ENCODE results near the gene CARF. TPM values are rescaled to one million over a fixed set of nuclear protein-coding genes. Genes with fewer than 3 reads are reported as not detected.

Gene CARF, protein sequence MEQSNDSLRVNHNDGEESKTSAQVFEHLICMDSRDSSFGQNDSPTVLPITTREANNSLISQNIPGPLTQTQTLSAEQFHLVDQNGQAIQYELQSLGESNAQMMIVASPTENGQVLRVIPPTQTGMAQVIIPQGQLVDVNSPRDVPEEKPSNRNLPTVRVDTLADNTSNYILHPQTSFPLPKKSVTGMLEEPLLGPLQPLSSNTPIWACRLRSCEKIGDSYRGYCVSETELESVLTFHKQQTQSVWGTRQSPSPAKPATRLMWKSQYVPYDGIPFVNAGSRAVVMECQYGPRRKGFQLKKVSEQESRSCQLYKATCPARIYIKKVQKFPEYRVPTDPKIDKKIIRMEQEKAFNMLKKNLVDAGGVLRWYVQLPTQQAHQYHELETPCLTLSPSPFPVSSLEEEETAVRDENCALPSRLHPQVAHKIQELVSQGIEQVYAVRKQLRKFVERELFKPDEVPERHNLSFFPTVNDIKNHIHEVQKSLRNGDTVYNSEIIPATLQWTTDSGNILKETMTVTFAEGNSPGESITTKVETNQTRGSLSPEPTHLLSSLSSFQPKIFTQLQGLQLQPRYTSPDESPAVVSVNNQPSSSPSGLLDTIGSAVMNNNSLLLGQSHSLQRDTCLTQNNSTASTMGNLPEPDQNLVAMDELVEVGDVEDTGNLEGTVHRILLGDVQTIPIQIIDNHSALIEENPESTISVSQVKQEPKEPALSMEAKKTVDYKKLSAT
- polyA plus RNA-seq (2012; rRNA removed): 4.6 and 8.3 TPM in 2 replicates
- polyA plus RNA-seq (2012; cell fraction: cytosol; rRNA removed): 5.1 and 5.9 TPM in 2 replicates
- polyA plus RNA-seq (2012; cell fraction: nucleus; rRNA removed): 9.4 and 21.3 TPM in 2 replicates

DNA sequence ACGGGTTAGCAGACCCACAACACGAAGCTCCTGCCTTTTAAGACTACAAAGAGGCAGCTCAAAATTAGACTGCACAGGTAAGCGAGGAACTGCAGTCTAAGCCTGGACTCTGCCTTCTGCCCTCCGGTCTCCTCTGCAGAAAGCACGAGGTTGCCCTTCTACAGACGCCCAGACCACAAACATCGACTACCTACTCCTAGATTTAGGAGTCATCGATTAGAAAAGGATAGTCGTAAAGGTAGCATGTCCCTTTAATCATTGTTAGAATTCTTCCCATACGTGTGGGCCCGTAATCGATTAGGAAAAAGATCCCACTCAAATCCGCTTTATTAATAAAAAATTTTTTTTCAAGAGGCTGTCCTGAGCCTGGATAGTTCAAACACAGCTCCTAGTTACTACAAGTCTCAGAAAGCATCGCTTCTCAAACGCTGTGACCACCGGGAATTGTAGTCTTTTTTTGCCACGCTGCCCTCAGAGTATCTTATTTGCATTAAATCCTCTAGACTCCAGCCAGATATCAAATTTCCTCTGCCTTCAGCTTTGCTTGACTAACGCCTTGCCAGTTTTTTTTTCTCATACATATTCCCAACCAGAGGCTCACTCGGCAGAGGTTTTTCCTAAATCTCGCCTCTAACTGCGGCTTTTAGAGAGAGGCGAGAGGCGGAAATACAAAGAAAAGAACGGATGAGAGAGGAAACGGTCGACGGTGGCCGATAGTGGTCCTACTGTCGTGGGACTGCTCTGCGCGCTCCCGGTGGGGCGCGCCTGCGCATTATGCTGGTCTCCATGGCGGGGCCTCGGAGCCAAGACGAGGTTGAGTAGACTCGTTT lies at the start of gene CARF, which contains the start of gene WDR12:
CARF (plus strand) TSS at position 764 of the 830 bp plus-strand sequence. CDS start 29,628 bp downstream, outside the sequence.
WDR12 (minus strand) TSS at position 162 of the 830 bp plus-strand sequence. CDS start 197 bp downstream, outside the sequence.
- Histone ChIP-seq H4K20me1 (ENCODE audit: insufficient read depth) (no peaks in the 10 kb centered on the region), H3K9ac (peak within 1 kb of the TSS; percentile 92), H3K79me2 (ENCODE audit: insufficient read depth) (peaks cover 58% of the 10 kb centered on the region), H3F3A (replicated peaks; ENCODE audit: insufficient read depth) (peaks cover 10% of the 10 kb centered on the region), H3K4me1 (ENCODE audit: control insufficient read depth in 1 of 2, insufficient read depth in 2 of 2, low read depth in 1 of 2, low read length in 1 of 2) (peaks cover 0 to 5% of the 10 kb centered on the region in 2 experiments; a peak in 3 of 4 replicates), H3K9me2 (no peaks in the 10 kb centered on the region), H2AFZ (ENCODE audit: low read depth) (peak within 1 kb of the TSS; percentile 96), H3K4me2 (peak within 1 kb of the TSS; percentile 79), H3K27me3 (ENCODE audit: insufficient read depth) (no peaks in the 10 kb centered on the region), H3K27ac (ENCODE audit: low read depth in 2 of 2, low read length in 1 of 2) (peak within 1 kb of the TSS; percentile 99), H3K9me3 (no peaks in the 10 kb centered on the region), H3K36me3 (replicated peaks in 1 of 2; ENCODE audit: control insufficient read depth in 1 of 2, insufficient read depth in 2 of 2, low read length in 1 of 2) (peaks cover 0 to 4% of the 10 kb centered on the region in 2 experiments), H3K4me3 (ENCODE audit: low read depth in 2 of 2, low read length in 1 of 2) (peak within 1 kb of the TSS; percentile 93 to 98)
- ChIA-PET CTCF (interaction anchor here (1.4 kb wide), 1 partner anchor 21 kb away, joined by 4 read pairs; no protein-coding TSS in a partner anchor), POLR2A (interaction anchor here (0.7 to 1.2 kb wide), 3 partner anchors 14 to 327 kb away, joined by 3 to 5 read pairs (median 3); partner anchors contain the start of gene CYP20A1)
- peak; percentile 92 for DNase-seq
- under 1% methylated on average over 38 of the region's 39 CpGs for WGBS (ENCODE audit: low lambda C conversion rate)
- 0 out of 2 replicates have a peak, but pooled peaks have one; percentile 13 for TF ChIP-seq NFIC (IDR thresholded peaks at IDR 0.05; ENCODE audit: borderline replicate concordance)
- TF ChIP-seq, protein P1, sequence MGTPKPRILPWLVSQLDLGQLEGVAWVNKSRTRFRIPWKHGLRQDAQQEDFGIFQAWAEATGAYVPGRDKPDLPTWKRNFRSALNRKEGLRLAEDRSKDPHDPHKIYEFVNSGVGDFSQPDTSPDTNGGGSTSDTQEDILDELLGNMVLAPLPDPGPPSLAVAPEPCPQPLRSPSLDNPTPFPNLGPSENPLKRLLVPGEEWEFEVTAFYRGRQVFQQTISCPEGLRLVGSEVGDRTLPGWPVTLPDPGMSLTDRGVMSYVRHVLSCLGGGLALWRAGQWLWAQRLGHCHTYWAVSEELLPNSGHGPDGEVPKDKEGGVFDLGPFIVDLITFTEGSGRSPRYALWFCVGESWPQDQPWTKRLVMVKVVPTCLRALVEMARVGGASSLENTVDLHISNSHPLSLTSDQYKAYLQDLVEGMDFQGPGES (IDR thresholded peaks at IDR 0.05; ENCODE audit: low read depth, low read length): no peak
- no peak for TF ChIP-seq EZH2phosphoT487 (IDR thresholded peaks at IDR 0.05; ENCODE audit: borderline replicate concordance, low read depth)
- peak; percentile 82 for TF ChIP-seq GABPA (IDR thresholded peaks at IDR 0.05; ENCODE audit: low read depth)
- peak; percentile 83 for TF ChIP-seq ELF1 (IDR thresholded peaks at IDR 0.05)
- TF ChIP-seq, protein P2, sequence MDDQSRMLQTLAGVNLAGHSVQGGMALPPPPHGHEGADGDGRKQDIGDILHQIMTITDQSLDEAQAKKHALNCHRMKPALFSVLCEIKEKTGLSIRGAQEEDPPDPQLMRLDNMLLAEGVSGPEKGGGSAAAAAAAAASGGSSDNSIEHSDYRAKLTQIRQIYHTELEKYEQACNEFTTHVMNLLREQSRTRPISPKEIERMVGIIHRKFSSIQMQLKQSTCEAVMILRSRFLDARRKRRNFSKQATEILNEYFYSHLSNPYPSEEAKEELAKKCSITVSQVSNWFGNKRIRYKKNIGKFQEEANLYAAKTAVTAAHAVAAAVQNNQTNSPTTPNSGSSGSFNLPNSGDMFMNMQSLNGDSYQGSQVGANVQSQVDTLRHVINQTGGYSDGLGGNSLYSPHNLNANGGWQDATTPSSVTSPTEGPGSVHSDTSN (IDR thresholded peaks at IDR 0.05): no peak
- TF ChIP-seq, protein P3, sequence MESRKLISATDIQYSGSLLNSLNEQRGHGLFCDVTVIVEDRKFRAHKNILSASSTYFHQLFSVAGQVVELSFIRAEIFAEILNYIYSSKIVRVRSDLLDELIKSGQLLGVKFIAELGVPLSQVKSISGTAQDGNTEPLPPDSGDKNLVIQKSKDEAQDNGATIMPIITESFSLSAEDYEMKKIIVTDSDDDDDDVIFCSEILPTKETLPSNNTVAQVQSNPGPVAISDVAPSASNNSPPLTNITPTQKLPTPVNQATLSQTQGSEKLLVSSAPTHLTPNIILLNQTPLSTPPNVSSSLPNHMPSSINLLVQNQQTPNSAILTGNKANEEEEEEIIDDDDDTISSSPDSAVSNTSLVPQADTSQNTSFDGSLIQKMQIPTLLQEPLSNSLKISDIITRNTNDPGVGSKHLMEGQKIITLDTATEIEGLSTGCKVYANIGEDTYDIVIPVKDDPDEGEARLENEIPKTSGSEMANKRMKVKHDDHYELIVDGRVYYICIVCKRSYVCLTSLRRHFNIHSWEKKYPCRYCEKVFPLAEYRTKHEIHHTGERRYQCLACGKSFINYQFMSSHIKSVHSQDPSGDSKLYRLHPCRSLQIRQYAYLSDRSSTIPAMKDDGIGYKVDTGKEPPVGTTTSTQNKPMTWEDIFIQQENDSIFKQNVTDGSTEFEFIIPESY (IDR thresholded peaks at IDR 0.05; ENCODE audit: borderline replicate concordance, low read depth): peak; percentile 92
- no peak for TF ChIP-seq USF2 (IDR thresholded peaks at IDR 0.05; ENCODE audit: borderline replicate concordance, low read depth, low read length)
- no peak for TF ChIP-seq USF1 (IDR thresholded peaks at IDR 0.05; ENCODE audit: borderline replicate concordance, low read depth)
- TF ChIP-seq MEF2A (IDR thresholded peaks at IDR 0.05; ENCODE audit: borderline replicate concordance, low read depth): no peak
- no peak; a peak in 1 of 4 replicates for TF ChIP-seq EP300 (IDR thresholded peaks at IDR 0.05; ENCODE audit: borderline replicate concordance in 1 of 2, low read depth in 1 of 2, low read length in 1 of 2)
- TF ChIP-seq YY1 (IDR thresholded peaks at IDR 0.05; ENCODE audit: low read depth): peak; percentile 66; the same call in 1 of the 2 replicates
- TF ChIP-seq POLR2AphosphoS5 (IDR thresholded peaks at IDR 0.05; ENCODE audit: low read depth, low read length): peak; percentile 73
- TF ChIP-seq SMC3 (IDR thresholded peaks at IDR 0.05; ENCODE audit: low read depth, low read length): no peak
- TF ChIP-seq CHD2 (IDR thresholded peaks at IDR 0.05; ENCODE audit: low read length, partially characterized antibody): peak; percentile 90
- no peak for TF ChIP-seq TCF12 (IDR thresholded peaks at IDR 0.05)
- no peak for TF ChIP-seq JUND (IDR thresholded peaks at IDR 0.05)
- peak; percentile 65 for TF ChIP-seq TAF1 (IDR thresholded peaks at IDR 0.05; ENCODE audit: borderline replicate concordance, low read depth, low read length)
- peak; percentile 70 for TF ChIP-seq NRF1 (IDR thresholded peaks at IDR 0.05; ENCODE audit: low read depth, low read length)
- TF ChIP-seq, protein P4, sequence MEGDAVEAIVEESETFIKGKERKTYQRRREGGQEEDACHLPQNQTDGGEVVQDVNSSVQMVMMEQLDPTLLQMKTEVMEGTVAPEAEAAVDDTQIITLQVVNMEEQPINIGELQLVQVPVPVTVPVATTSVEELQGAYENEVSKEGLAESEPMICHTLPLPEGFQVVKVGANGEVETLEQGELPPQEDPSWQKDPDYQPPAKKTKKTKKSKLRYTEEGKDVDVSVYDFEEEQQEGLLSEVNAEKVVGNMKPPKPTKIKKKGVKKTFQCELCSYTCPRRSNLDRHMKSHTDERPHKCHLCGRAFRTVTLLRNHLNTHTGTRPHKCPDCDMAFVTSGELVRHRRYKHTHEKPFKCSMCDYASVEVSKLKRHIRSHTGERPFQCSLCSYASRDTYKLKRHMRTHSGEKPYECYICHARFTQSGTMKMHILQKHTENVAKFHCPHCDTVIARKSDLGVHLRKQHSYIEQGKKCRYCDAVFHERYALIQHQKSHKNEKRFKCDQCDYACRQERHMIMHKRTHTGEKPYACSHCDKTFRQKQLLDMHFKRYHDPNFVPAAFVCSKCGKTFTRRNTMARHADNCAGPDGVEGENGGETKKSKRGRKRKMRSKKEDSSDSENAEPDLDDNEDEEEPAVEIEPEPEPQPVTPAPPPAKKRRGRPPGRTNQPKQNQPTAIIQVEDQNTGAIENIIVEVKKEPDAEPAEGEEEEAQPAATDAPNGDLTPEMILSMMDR (IDR thresholded peaks at IDR 0.05): no peak
- TF ChIP-seq RCOR1 (IDR thresholded peaks at IDR 0.05; ENCODE audit: low read length): no peak

Measured in SK-N-SH (cell line).